HepG2 (cell line): ENCODE results near the gene FAM187B. TPM values are rescaled to one million over a fixed set of nuclear protein-coding genes. Genes with fewer than 3 reads are reported as not detected.

Source experiments
- ARNTL ChIP-seq: sonication (generic); formaldehyde crosslinking; IDR thresholded peaks from 2 replicates; pipeline ENCODE4 v1.4.0; 2020; ENCODE audit warnings: mild to moderate bottlenecking, missing genetic modification reagents
- ASH2L ChIP-seq: fragments of 300-600, 200-600 bp; sonication (generic); IDR thresholded peaks from 2 replicates; pipeline ENCODE4 v1.7.0; 2017; ENCODE audit warnings: low read depth, mild to moderate bottlenecking, moderate library complexity, mixed read lengths, low read length; ENCODE audit not compliant: insufficient read length
- FOXP1 ChIP-seq, 2 experiments: fragments of 450-650 bp in 1 of 2; IDR thresholded peaks; 2 replicates each; pipeline ENCODE4 v1.6.1; 2017 to 2018; ENCODE audit warnings: antibody characterized with exemption in 1 of 2
- HNF4A ChIP-seq: sonication (generic); formaldehyde crosslinking; IDR thresholded peaks from 2 replicates; pipeline ENCODE4 v1.4.0; 2020; ENCODE audit warnings: missing genetic modification reagents
- KDM5B ChIP-seq: sonication (generic); formaldehyde crosslinking; IDR thresholded peaks from 2 replicates; pipeline ENCODE4 v1.4.0; 2020; ENCODE audit warnings: missing genetic modification reagents, mild to moderate bottlenecking, borderline replicate concordance
- KLF15 ChIP-seq: sonication (generic); formaldehyde crosslinking; IDR thresholded peaks from 2 replicates; pipeline ENCODE4 v1.8.1; 2023; ENCODE audit warnings: borderline replicate concordance, mild to moderate bottlenecking, inconsistent platforms, missing genetic modification reagents, mixed read lengths
- MTA3 ChIP-seq: sonication (generic); formaldehyde crosslinking; IDR thresholded peaks from 2 replicates; pipeline ENCODE4 v1.4.0; 2020; ENCODE audit warnings: missing genetic modification reagents
- MXI1 ChIP-seq: IDR thresholded peaks from 3 replicates; pipeline ENCODE4 v1.6.1; 2012; ENCODE audit warnings: low read depth, low read length, inconsistent platforms, borderline replicate concordance
- NR2C2 ChIP-seq: sonication (generic); formaldehyde crosslinking; IDR thresholded peaks from 2 replicates; pipeline ENCODE4 v1.4.0; 2020; ENCODE audit warnings: missing genetic modification reagents, mild to moderate bottlenecking, moderate library complexity, borderline replicate concordance
- NR3C1 ChIP-seq: sonication (generic); formaldehyde crosslinking; IDR thresholded peaks from 2 replicates; pipeline ENCODE4 v1.4.0; 2020; ENCODE audit warnings: missing genetic modification reagents
- PCBP2 ChIP-seq: fragments of 200-400 bp; formaldehyde crosslinking; optimal IDR thresholded peaks from 2 replicates; pipeline ENCODE3; 2018; ENCODE audit warnings: low read length, low read depth; ENCODE audit not compliant: poor library complexity, severe bottlenecking
- PRMT3 ChIP-seq: sonication (generic); formaldehyde crosslinking; IDR thresholded peaks from 2 replicates; pipeline ENCODE4 v1.8.1; 2022; ENCODE audit warnings: low read depth, mild to moderate bottlenecking, moderate library complexity, missing genetic modification reagents, borderline replicate concordance
- SAFB2 ChIP-seq: sonication (generic); formaldehyde crosslinking; IDR thresholded peaks from 2 replicates; pipeline ENCODE4 v1.5.1; 2020; ENCODE audit warnings: missing genetic modification reagents, low read depth, mild to moderate bottlenecking, borderline replicate concordance
- TCF7 ChIP-seq: sonication (generic); IDR thresholded peaks from 2 replicates; pipeline ENCODE4 v1.6.1; 2016; ENCODE audit warnings: antibody characterized with exemption, low read depth
- ZNF205 ChIP-seq: IDR thresholded peaks from 2 replicates; pipeline ENCODE4 v1.6.1; 2018; ENCODE audit warnings: missing biosample characterization, missing genetic modification reagents
- ZNF44 ChIP-seq: sonication (generic); formaldehyde crosslinking; IDR thresholded peaks from 2 replicates; pipeline ENCODE4 v1.5.1; 2020; ENCODE audit warnings: mild to moderate bottlenecking, missing genetic modification reagents
- ZNF589 ChIP-seq: sonication (generic); formaldehyde crosslinking; conservative IDR thresholded peaks from 2 replicates; pipeline ENCODE4 v1.8.0; 2022; ENCODE audit warnings: mild to moderate bottlenecking, moderate library complexity, missing genetic modification reagents
- ZNF777 ChIP-seq: sonication (generic); formaldehyde crosslinking; IDR thresholded peaks from 2 replicates; pipeline ENCODE4 v1.4.0; 2020; ENCODE audit warnings: missing genetic modification reagents
- ZSCAN29 ChIP-seq: sonication (generic); formaldehyde crosslinking; conservative IDR thresholded peaks from 2 replicates; pipeline ENCODE4 v1.4.0; 2020; ENCODE audit warnings: mild to moderate bottlenecking, missing genetic modification reagents
- polyA plus RNA-seq, 8 experiments: library from polyadenylated mRNA; depleted of rRNA in 3 of 8; stranded (reverse) in 7 of 8; unstranded in 1 of 8; fragments of >200 nt; fragmentation: Illumina TruSeq in 4 of 8; extraction: Trizol in 4 of 8; gene quantifications; 2 replicates each; pipeline versions ENCODE4 v1.2.1 to v1.2.3, GENCODE V29; 2011 to 2016; ENCODE audit warnings: low read depth in 4 of 8, missing spikeins in 1 of 8, mixed read lengths in 1 of 8; ENCODE audit not compliant: insufficient read depth in 1 of 8
- total RNA-seq, 5 experiments: library from RNA; depleted of rRNA; stranded (reverse); fragments of >200 nt; fragmentation: Illumina TruSeq; extraction: Trizol; gene quantifications; 2 replicates each; pipeline ENCODE4 v1.2.3, GENCODE V29; 2016; ENCODE audit warnings: low read depth in 1 of 5
- TF ChIP-seq, protein P1 (sequence below): sonication (generic); formaldehyde crosslinking; IDR thresholded peaks from 2 replicates; pipeline ENCODE4 v1.5.1; 2020; ENCODE audit warnings: mild to moderate bottlenecking, missing genetic modification reagents, moderate library complexity
- TF ChIP-seq, protein P2 (sequence below): sonication (generic); formaldehyde crosslinking; IDR thresholded peaks from 2 replicates; pipeline ENCODE4 v1.8.0; 2022; ENCODE audit warnings: missing genetic modification reagents, mild to moderate bottlenecking, inconsistent platforms, borderline replicate concordance
- TF ChIP-seq, protein P3 (sequence below): sonication (generic); formaldehyde crosslinking; IDR thresholded peaks from 2 replicates; pipeline ENCODE4 v1.4.0; 2020; ENCODE audit warnings: missing genetic modification reagents
- TF ChIP-seq, protein P4 (sequence below): sonication (generic); formaldehyde crosslinking; IDR thresholded peaks from 2 replicates; pipeline ENCODE4; 2020; ENCODE audit warnings: missing genetic modification reagents, mild to moderate bottlenecking, borderline replicate concordance

FAM187B gene
- total and polyA plus RNA-seq, 2 of the 13 experiments (the other 11 are each of a cell fraction or from before 2014, with no cell fraction given) = not detected

DNA sequence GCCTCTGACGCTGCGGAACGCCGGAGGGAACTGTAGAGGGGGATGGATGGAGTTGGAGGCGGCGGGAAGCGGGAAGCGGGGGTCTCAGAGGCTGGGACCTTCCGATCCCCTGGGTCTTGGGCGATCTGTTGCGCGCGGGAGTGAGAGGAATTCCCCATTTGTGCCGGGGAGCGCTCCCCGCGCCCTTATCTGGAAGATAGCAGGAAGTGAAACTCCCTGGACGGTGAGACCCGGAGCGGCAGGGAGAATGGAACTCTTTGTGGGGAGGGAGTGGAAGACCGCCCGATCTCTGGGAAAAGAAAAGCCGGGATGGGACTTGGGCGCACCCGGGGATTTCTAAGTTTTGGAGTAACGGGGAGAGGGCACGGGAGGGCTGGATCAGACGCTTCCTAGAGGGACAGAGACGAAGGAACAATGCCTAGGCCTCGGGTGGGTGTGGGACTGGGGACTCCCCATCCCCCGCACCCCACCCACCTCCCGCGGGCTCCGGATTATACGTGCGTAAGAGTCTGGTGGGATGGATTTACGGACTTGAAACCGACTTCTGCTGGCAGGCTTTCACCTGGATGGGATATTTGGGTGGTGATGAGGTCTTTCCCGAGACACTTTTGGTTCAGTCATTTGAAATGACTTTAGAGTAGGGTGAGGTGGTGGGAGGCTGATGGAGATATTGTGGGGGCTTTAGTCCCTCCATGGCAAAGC, 20.8 kb upstream of the FAM187B start (continued):
- TF ChIP-seq, protein P1, sequence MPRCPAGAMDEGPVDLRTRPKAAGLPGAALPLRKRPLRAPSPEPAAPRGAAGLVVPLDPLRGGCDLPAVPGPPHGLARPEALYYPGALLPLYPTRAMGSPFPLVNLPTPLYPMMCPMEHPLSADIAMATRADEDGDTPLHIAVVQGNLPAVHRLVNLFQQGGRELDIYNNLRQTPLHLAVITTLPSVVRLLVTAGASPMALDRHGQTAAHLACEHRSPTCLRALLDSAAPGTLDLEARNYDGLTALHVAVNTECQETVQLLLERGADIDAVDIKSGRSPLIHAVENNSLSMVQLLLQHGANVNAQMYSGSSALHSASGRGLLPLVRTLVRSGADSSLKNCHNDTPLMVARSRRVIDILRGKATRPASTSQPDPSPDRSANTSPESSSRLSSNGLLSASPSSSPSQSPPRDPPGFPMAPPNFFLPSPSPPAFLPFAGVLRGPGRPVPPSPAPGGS = no peak
- TF ChIP-seq ZNF44 (no peak), PCBP2 (no peak), TCF7 (no peak), KDM5B (no peak), NR2C2 (CRISPR knock-in tag) (no peak), KLF15 (CRISPR knock-in tag) (no peak), ZNF205 (CRISPR knock-in tag) (no peak), PRMT3 (no peak), MXI1 (no peak), HNF4A (CRISPR knock-in tag) (no peak), SAFB2 (no peak), NR3C1 (CRISPR knock-in tag) (no peak), ZNF589 (CRISPR knock-in tag) (no peak), ZSCAN29 (0 out of 2 replicates have a peak, but pooled peaks have one; percentile 7), ZNF777 (CRISPR knock-in tag) (peak; percentile 19), ASH2L (no peak), FOXP1 (IDR thresholded peaks at IDR 0.05) (no peak), FOXP1 (CRISPR knock-in tag; IDR thresholded peaks at IDR 0.05) (no peak), MTA3 (CRISPR knock-in tag) (no peak), ARNTL (peak; percentile 22; the same call in 1 of the 2 replicates)
- TF ChIP-seq, protein P2, sequence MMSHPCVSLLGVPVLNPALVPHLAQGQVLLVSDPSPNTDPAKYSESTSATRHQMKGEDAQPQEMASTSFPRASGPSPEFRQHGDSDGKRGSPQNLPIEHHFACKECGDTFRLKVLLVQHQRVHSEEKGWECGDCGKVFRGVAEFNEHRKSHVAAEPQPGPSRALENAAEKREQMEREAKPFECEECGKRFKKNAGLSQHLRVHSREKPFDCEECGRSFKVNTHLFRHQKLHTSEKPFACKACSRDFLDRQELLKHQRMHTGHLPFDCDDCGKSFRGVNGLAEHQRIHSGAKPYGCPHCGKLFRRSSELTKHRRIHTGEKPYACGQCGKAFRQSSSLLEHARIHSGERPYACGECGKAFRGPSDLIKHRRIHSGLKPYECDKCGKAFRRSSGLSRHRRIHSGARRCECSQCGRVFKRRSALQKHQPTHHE (CRISPR knock-in tag) = no peak
- TF ChIP-seq, protein P3, sequence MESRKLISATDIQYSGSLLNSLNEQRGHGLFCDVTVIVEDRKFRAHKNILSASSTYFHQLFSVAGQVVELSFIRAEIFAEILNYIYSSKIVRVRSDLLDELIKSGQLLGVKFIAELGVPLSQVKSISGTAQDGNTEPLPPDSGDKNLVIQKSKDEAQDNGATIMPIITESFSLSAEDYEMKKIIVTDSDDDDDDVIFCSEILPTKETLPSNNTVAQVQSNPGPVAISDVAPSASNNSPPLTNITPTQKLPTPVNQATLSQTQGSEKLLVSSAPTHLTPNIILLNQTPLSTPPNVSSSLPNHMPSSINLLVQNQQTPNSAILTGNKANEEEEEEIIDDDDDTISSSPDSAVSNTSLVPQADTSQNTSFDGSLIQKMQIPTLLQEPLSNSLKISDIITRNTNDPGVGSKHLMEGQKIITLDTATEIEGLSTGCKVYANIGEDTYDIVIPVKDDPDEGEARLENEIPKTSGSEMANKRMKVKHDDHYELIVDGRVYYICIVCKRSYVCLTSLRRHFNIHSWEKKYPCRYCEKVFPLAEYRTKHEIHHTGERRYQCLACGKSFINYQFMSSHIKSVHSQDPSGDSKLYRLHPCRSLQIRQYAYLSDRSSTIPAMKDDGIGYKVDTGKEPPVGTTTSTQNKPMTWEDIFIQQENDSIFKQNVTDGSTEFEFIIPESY (CRISPR knock-in tag) = no peak
- TF ChIP-seq, protein P4, sequence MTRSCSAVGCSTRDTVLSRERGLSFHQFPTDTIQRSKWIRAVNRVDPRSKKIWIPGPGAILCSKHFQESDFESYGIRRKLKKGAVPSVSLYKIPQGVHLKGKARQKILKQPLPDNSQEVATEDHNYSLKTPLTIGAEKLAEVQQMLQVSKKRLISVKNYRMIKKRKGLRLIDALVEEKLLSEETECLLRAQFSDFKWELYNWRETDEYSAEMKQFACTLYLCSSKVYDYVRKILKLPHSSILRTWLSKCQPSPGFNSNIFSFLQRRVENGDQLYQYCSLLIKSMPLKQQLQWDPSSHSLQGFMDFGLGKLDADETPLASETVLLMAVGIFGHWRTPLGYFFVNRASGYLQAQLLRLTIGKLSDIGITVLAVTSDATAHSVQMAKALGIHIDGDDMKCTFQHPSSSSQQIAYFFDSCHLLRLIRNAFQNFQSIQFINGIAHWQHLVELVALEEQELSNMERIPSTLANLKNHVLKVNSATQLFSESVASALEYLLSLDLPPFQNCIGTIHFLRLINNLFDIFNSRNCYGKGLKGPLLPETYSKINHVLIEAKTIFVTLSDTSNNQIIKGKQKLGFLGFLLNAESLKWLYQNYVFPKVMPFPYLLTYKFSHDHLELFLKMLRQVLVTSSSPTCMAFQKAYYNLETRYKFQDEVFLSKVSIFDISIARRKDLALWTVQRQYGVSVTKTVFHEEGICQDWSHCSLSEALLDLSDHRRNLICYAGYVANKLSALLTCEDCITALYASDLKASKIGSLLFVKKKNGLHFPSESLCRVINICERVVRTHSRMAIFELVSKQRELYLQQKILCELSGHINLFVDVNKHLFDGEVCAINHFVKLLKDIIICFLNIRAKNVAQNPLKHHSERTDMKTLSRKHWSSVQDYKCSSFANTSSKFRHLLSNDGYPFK = no peak
